Stimulated activated CD8-positive, alpha-beta memory T cell treated with anti-CD3 and anti-CD28 coated beads, Interleukin-12 subunit alpha, Interleukin-12 subunit beta, amount 100 ng/mL, for 4 hours (primary cell): ENCODE data around the gene TYW1B.
"Not testable (repeated sequence)": the region's sequence is repeated elsewhere in the genome, so short reads cannot be mapped to it uniquely, and the experiment has no call there.

Experiments
- DNase-seq: peaks from one replicate; pipeline ENCODE4 v3.0.0-alpha.2; 2020; ENCODE audit warnings: low read depth

TYW1B gene

GRCh38 chr7:72754312-72754711 is 73.7 kb downstream of the TYW1B start:
- DNase-seq: no peak

- DNase-seq: no peak
Measured at GRCh38 chr7:72753781-72754180, 74.2 kb downstream of the TYW1B start.

- not testable (repeated sequence) for DNase-seq
Measured at GRCh38 chr7:72753229-72753628, 74.8 kb downstream of the TYW1B start.

GRCh38 chr7:72751978-72752377 is 76.0 kb downstream of the TYW1B start:
- no peak for DNase-seq

GRCh38 chr7:72751378-72751777 is 76.6 kb downstream of the TYW1B start:
- DNase-seq: no peak

GRCh38 chr7:72748649-72749048 is 79.4 kb downstream of the TYW1B start:
- DNase-seq: not testable (repeated sequence)

GRCh38 chr7:72744244-72744926 is 83.6 kb downstream of the TYW1B start:
- not testable (repeated sequence) for DNase-seq

- DNase-seq: not testable (repeated sequence)
Measured at GRCh38 chr7:72743801-72744200, 84.2 kb downstream of the TYW1B start.

GRCh38 chr7:72739716-72740115 is 88.3 kb downstream of the TYW1B start:
- not testable (repeated sequence) for DNase-seq

- not testable (repeated sequence) for DNase-seq
Measured at GRCh38 chr7:72735855-72736254, 92.1 kb downstream of the TYW1B start.

GRCh38 chr7:72730815-72731214 is 97.2 kb downstream of the TYW1B start:
- DNase-seq: not testable (repeated sequence)

- not testable (repeated sequence) for DNase-seq
Measured at GRCh38 chr7:72730384-72730783, 97.6 kb downstream of the TYW1B start.

GRCh38 chr7:72729130-72729529 is 98.9 kb downstream of the TYW1B start:
- not testable (repeated sequence) for DNase-seq

- not testable (repeated sequence) for DNase-seq
Measured at GRCh38 chr7:72722694-72723093, 105.3 kb downstream of the TYW1B start.

GRCh38 chr7:72720890-72721289 is 107.1 kb downstream of the TYW1B start:
- DNase-seq: not testable (repeated sequence)

GRCh38 chr7:72717252-72717774 is 110.7 kb downstream of the TYW1B start:
- DNase-seq: not testable (repeated sequence)

GRCh38 chr7:72711927-72712326 is 116.1 kb downstream of the TYW1B start:
- DNase-seq: not testable (repeated sequence)

- DNase-seq: no peak
Measured at GRCh38 chr7:72710983-72711382, 117.0 kb downstream of the TYW1B start.

- DNase-seq: no peak
Measured at GRCh38 chr7:72709909-72710308, 118.1 kb downstream of the TYW1B start.

GRCh38 chr7:72708371-72709050 is 119.5 kb downstream of the TYW1B start:
- not testable (repeated sequence) for DNase-seq

- DNase-seq: no peak
Measured at GRCh38 chr7:72706521-72706920, 121.5 kb downstream of the TYW1B start.

GRCh38 chr7:72705693-72706092 is 122.3 kb downstream of the TYW1B start:
- DNase-seq: not testable (repeated sequence)

- no peak for DNase-seq
Measured at GRCh38 chr7:72704894-72705293, 123.1 kb downstream of the TYW1B start.
